HEK293T (cell line): ENCODE data around the gene OR51B6.

Experiments used
- ARNT ChIP-seq: fragments of 450-650 bp; IDR thresholded peaks from 2 replicates; pipeline ENCODE4 v1.6.1; 2017; ENCODE audit warnings: mild to moderate bottlenecking
- BHLHE40 ChIP-seq: fragments of 450-650 bp; IDR thresholded peaks from 2 replicates; pipeline ENCODE4 v1.6.1; 2016; ENCODE audit warnings: mild to moderate bottlenecking, moderate library complexity, borderline replicate concordance
- ELF4 ChIP-seq: fragments of 450-650 bp; IDR thresholded peaks from 2 replicates; pipeline ENCODE4 v1.6.1; 2017; ENCODE audit warnings: antibody characterized with exemption
- FOXA1 ChIP-seq: fragments of 450-650 bp; IDR thresholded peaks from 2 replicates; pipeline ENCODE4 v1.6.1; 2016; ENCODE audit warnings: mild to moderate bottlenecking
- FOXK2 ChIP-seq: fragments of 450-650 bp; IDR thresholded peaks from 2 replicates; pipeline ENCODE4 v1.6.1; 2016; ENCODE audit warnings: mild to moderate bottlenecking
- FOXM1 ChIP-seq: fragments of 450-650 bp; IDR thresholded peaks from 2 replicates; pipeline ENCODE4 v1.6.1; 2017; ENCODE audit warnings: mild to moderate bottlenecking, borderline replicate concordance
- HDGF ChIP-seq: fragments of 450-650 bp; IDR thresholded peaks from 2 replicates; pipeline ENCODE4 v1.6.1; 2017; ENCODE audit warnings: antibody characterized with exemption, borderline replicate concordance
- L3MBTL2 ChIP-seq: fragments of 450-650 bp; conservative IDR thresholded peaks from 2 replicates; pipeline ENCODE4 v1.6.1; 2016; ENCODE audit warnings: mild to moderate bottlenecking
- LEF1 ChIP-seq: fragments of 450-650 bp; IDR thresholded peaks from 2 replicates; pipeline ENCODE4 v1.6.1; 2017; ENCODE audit warnings: mild to moderate bottlenecking, borderline replicate concordance
- NFRKB ChIP-seq: fragments of 450-650 bp; IDR thresholded peaks from 2 replicates; pipeline ENCODE4 v1.6.1; 2016; ENCODE audit warnings: mild to moderate bottlenecking, moderate library complexity
- SP1 ChIP-seq: fragments of 450-650 bp; IDR thresholded peaks from 2 replicates; pipeline ENCODE4 v1.6.1; 2017
- SUZ12 ChIP-seq: fragments of 450-650 bp; IDR thresholded peaks from 2 replicates; pipeline ENCODE4 v1.6.1; 2016; ENCODE audit warnings: mild to moderate bottlenecking
- TARDBP ChIP-seq: fragments of 450-650 bp; IDR thresholded peaks from 2 replicates; pipeline ENCODE4 v1.6.1; 2016
- ZNF384 ChIP-seq: fragments of 450-650 bp; IDR thresholded peaks from 2 replicates; pipeline ENCODE4 v1.6.1; 2016

- TF ChIP-seq SP1 (no peak), ZNF384 (no peak), TARDBP (no peak), LEF1 (no peak), SUZ12 (no peak), BHLHE40 (no peak), L3MBTL2 (no peak), FOXM1 (no peak), FOXA1 (no peak), HDGF (no peak), FOXK2 (no peak), ARNT (no peak), NFRKB (no peak), ELF4 (no peak)
These were observed 38.9 kb downstream of the OR51B6 start for GRCh38 chr11:5390210-5390609.
